ENCODE results near the gene UPF3A.
"Not testable (repeated sequence)": the region's sequence is repeated elsewhere in the genome, so short reads cannot be mapped to it uniquely, and the experiment has no call there.

The UPF3A gene

GRCh38 chr13:114338959-114339358 is 57.6 kb downstream of the UPF3A start:
- DNase-seq (ENCODE audit: low read depth), result no peak

- no peak for DNase-seq (ENCODE audit: low read depth)
These were observed 58.6 kb downstream of the UPF3A start for GRCh38 chr13:114339857-114340534.

GRCh38 chr13:114341003-114341777 is 59.8 kb downstream of the UPF3A start:
- no peak for DNase-seq (ENCODE audit: low read depth)

GRCh38 chr13:114347256-114347655 is 65.9 kb downstream of the UPF3A start:
- not testable (repeated sequence) for DNase-seq (ENCODE audit: low read depth)

- DNase-seq (ENCODE audit: low read depth), result not testable (repeated sequence)
These were observed 71.4 kb downstream of the UPF3A start for GRCh38 chr13:114352763-114353162.

- not testable (repeated sequence) for DNase-seq (ENCODE audit: low read depth)
These were observed 72.0 kb downstream of the UPF3A start for GRCh38 chr13:114353382-114353781.

All from HS-5 (cell line).